Hepatocyte (in vitro differentiated cells): ENCODE data around the gene TPK1.

ENCODE experiments used
- EZH2 ChIP-seq: fragments of 200-600 bp; sonication (generic); IDR thresholded peaks from 2 replicates; pipeline ENCODE4 v1.6.1; 2016; ENCODE audit warnings: antibody characterized with exemption, mild to moderate bottlenecking, borderline replicate concordance
- EZH2phosphoT487 ChIP-seq: fragments of 200-600 bp; sonication (generic); IDR thresholded peaks from one replicate; pipeline ENCODE4 v1.6.1; 2018; ENCODE audit warnings: antibody characterized with exemption, mild to moderate bottlenecking, low read depth, moderate library complexity; ENCODE audit not compliant: unreplicated experiment, severe bottlenecking

DNA sequence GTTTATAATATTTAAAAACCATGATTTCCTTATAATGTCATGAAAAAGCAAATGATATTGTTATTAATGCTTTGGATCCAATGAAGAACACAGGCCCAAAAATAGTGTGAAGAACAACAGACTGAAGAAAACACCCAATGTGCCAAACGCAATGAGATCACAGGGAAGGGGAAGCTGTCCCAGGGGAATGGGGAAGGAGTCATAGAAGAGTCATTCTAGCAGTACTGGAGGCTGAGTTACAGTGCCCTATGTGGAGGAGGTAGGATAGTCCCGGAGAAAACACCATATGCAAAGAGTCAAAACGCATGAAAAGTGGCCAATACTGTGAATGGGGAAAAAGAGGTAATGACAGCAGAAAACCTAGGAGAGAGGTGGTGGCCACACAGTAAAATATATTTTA is 50.9 kb downstream of the TPK1 start:
- TF ChIP-seq EZH2 (no peak), EZH2phosphoT487 (no peak)
